GM18499 (cell line): ENCODE measurements around the gene RFX1.
"Not testable (repeated sequence)": the region's sequence is repeated elsewhere in the genome, so short reads cannot be mapped to it uniquely, and the experiment has no call there.

Experiments used
- ATAC-seq: cut with Tn5 transposase; IDR thresholded peaks from one replicate; pipeline ENCODE4 v1.9.1; 2021; ENCODE audit warnings: moderate number of reproducible peaks; ENCODE audit not compliant: insufficient read depth, unreplicated experiment

Gene RFX1

DNA sequence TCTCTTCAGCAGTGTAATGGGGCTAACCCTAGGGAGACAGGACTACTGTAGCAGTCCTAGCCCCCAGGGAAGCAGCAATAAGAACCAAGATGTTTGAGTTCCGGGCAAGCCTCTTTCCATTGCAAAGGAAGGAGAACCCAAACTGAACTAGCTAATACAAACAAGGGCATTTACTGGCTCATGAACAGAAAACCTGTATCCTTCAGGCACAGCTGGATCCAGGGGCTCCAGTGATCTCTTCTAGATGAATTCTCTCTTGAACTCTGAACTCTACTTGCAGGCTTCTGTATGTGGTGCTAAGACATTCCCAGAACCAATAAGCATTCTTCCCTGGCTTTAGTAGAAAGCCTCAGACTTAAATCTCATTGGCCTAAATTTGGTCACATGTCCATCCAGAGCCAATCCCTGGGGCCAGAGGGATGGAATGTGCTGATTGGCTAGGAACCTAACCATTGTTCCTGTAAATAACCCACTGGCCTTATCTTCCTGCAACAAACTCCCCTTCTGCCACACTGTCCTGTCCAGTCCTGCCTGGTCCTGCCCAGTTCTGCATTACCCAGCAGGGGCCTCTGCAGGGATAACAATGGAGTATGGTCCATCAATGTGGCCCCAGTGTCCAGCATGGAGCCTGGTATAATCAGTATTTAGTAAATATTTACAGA, 64.0 kb downstream of the RFX1 start:
- ATAC-seq: no peak

DNA sequence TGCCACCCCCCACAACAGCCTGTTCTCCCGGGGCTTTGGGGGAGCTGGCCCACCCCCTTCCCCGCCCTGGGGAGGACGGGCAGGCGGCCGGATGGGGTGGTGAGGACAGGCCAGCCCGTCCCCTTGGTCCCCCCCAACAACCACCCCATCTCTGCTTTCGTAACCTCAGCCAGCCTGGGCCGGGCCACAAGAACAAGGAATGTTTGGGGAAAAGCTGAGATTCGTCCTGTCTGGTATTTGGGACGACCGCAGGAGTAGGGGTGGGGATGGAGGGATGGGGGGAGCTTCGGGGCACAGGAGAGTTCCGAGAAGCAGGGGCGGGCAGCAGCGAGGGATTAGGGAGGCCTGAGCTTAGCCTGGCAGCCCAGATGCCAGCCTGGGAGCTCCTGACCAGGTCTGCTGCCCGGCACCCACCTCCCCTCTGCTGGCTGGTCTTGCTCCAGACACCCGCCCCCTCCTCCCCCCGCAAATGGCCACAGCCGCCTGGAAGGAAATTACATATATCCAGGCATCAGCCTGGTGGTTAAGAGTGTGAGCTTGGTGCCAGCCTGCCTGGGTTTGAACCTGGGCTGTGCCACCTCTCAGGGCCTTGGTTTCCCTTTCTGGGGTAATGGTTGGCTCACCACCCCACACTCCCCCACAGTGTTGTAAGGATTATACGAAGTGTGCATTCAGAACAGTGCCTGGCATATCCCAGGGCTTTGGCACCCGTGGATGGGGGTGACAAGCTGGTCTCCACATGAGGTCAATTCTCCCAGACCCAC, 67.6 kb downstream of the RFX1 start, which contains the start of gene PODNL1:
Gene PODNL1, minus strand, starts transcription at position 117 of the 764 bp plus-strand sequence. CDS start 236 bp downstream, outside the sequence.
- no peak for ATAC-seq

DNA sequence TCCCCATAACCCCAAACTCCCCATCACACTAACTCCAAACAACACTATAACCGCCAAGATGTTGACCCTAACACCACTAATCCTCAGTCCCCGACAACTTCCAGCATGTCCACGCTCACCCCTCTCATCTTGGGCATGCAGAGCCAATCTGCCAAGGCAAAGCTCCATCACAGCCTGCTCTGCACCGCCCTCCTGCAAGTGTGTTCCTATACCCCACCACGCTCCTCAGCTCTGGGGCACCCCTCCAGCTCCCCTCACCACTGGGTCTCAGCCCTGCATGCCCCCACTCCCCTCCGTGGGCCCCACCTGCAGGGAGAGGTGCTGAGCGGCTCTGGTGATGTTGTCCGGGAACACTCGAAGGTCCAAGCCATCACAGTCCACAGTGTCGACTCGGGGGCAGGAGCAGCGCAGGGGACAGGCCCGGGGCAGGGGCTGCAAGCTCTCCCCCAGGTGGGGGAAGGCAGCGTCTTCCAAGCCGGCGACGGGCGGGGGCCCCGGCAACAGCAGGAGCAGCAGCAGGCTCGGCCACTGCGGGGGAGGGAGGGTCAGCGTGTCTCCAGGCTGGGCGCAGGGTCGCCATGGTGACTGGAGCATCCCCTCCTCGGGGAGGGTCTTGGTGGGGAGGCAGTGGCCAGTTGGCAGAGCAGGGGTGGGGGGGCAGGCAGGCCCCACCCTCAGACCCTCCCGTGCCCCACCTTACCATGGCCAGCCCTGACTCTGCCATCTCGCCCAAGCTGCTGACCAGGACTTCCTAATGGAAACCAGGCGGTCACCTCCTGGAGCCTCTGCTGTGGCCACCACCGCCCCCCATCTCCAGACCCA, 68.4 kb downstream of the RFX1 start:
- ATAC-seq: no peak

DNA sequence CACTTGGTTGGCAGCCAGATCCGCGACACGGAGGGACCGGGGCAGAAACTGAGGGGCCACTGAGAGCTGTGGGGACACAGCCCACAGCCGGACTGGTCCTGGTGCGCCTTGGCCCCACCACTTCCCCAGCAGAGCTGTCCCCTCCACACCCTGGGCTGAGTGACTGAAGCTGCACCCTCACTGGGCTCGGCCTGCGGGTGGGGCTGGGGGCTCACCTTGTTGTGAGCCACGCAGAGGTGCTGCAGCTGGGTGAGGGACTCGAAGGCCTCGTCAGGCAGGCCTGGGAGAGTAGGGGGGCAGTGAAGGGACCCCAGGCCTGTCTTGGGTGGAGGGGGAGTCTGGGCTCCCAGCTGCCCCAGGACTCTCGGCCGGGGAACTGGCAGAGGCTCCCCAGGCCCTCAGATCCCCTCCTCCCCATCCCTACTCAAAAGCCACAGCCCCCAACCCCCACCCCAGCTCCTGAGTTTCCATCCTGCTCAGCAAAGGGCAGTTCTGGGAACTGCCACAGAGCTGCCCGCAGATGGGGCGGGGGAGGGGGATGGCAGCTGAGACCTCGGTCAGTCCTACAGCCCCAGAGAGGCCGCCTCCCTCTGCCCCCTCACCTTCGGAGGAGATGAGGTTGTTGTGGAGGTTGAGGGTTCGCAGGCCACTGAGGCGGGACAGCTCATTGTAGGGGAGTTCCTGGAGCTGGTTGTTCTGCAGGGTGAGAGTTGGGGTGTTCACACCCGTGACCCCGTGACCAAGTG, 70.2 kb downstream of the RFX1 start:
- no peak for ATAC-seq

DNA sequence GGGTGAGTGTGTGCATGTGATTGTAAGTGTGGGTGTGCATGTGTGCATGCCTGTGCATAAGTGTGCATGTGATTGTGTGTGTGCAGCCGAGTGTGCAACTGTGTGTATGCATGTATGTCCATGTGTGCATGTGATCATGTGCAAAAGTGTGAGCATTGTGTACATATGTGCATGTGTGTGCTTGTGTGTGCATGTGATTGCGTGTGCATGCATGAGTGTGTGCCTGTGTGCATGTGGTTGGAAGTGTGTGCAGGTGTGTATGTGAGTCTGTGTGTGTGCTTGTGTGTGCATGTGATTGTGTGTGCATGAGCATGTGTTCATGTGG, 71.4 kb downstream of the RFX1 start:
- ATAC-seq: no peak

DNA sequence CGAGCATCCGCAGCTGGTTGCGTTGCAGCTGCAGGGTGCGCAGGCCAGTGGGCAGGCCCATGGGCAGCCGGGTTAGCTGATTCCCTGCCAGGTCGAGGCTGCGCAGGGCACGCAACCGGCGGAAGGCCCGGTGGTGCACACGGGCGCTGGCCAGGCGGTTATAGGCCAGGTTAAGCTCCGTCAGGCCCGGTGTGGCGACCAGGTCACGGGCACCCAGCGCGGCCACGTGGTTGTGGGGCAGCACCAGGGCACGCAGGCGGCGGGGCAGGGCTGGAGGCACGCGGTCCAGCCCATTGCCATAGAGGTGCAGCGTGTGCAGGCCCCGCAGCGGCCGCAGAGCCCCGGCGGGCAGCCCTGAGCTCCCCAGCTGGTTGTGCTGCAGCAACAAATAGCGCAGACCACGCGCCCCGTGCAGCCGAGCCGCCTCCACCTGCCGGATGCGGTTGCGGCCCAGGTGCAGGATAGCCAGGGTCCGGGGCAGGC, 73.2 kb downstream of the RFX1 start:
- no peak for ATAC-seq

DNA sequence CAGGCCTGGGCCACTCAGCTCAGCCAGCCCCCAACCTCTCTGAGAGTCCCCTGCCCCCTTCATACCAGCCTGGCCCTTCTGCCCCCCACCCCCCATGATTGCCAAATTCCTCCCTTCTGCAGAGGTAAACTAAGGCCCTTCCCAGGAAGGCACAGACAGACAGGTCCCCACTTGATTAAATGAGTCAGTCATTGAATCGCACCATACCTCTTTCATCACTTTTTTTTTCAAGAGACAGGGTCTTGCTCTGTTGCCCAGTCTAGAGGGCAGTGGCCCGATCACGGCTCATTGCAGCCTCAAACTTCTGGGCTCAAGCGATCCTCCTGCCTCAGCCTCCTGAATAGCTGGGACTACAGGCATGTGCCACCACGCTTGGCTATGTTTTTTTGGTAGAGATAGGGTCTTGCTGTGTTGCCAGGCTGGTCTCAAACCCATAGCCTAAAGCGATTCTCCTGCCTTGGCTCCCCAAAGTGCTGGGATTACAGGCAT, 73.9 kb downstream of the RFX1 start:
- no peak for ATAC-seq

DNA sequence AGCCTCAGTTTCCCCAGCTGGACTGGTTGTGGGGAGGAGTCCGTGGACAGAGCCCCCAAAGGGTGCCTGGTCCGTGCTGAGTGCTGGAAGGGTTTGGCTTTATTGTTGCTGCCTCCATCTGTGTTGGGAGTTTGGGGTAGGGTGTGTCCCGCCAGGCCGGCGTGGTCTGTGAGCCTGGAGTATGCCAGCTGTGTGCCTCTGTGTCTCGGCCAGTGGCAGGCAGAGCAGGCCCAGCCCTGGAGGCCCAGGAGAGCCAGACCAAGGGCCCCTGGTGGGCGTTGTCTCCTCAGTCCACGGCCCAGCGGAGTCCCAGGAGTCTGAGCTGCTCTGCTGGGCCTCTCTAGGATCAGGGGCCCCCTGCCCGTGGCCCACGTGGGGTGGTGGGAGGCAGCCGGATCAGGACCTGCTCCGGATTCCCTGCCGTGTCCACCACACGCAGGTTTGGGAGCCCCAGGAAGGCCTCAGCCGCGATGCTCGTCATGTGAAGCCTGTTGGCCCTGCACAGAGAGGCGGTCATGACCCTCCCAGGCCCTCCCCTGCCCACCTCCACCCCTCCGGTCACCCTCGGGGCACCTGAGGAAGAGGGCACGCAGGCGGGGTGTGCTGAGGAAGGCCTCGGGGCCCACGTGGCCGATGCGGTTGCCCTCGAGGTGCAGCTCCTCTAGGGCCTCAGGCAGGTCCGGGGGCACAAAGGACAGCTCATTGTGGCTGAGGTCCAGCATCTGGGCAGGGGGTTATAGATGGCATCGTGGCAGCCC, 74.5 kb downstream of the RFX1 start:
- no peak for ATAC-seq

DNA sequence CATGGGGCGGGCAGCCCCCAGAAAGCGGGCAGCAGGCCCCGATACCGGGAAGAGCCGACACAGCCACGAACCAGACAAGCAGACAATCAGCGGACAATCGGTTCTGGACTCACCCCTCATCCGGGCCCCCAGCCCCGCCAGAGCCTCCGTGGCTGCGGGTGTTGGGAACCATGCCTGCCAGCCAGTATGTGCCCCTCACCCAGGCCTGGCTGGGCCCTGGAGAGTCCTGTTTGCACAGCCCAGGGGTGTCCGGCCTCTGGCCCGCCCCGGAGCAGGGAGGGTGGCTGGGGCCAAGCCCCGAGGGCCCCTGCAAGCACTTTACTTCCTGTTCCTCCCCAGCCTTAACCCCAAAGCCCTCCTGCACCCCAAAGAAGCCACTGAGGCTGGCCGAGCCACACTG, 75.7 kb downstream of the RFX1 start:
- no peak for ATAC-seq

DNA sequence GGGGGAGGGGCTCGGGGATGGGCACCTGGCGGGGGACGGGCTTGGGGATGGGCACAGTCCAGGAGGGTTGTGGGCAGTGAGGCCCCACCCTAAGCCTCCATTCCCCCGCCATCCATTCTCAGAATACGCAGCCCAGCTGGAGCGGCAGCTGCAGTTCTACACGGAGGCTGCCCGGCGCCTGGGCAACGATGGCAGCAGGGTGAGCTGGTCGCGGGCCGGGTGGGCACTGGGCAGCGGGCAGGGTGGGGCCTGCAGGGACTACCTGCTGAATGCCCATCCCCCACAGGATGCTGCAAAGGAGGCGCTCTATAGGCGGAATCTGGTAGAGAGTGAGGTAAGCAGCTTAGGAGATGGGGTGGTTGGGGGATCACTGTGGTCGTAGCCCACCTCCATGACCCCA, 76.2 kb downstream of the RFX1 start:
- no peak for ATAC-seq

DNA sequence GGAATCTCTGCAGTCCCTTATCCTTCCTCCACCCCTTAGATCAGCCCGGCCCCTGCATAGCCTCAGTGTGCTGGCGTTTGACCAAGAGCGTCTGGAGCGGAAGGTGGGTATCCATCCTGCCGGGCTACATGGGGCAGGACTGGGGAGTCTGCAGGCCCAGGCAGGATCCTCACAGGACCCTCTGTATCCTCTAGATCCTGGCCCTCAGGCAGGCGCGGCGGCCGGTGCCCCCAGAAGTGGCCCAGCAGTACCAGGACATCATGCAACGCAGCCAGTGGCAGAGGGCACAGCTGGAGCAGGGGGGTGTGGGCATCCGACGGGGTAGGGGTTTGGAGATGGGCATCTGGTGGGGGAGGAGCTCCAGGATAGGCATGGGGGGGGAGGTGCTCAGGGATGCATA, 76.8 kb downstream of the RFX1 start:
- ATAC-seq: no peak

DNA sequence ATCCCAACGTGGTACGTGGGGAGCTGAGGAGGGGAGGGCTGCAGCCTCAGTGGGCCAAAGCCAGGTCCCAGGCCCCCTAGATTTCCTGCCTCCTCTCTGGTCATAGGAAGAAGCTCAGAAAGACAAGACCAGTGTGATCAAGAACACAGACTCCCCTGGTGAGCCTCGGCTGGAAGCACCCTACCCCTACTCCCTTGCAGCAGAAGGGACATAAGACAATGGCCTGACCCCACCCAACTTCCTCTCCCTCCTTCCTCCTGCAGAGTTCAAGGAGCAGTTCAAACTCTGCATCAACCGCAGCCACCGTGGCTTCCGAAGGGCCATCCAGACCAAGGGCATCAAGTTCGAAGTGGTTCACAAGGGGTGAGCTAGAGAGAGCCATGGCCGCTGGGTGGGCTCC, 79.4 kb downstream of the RFX1 start:
- no peak for ATAC-seq

DNA sequence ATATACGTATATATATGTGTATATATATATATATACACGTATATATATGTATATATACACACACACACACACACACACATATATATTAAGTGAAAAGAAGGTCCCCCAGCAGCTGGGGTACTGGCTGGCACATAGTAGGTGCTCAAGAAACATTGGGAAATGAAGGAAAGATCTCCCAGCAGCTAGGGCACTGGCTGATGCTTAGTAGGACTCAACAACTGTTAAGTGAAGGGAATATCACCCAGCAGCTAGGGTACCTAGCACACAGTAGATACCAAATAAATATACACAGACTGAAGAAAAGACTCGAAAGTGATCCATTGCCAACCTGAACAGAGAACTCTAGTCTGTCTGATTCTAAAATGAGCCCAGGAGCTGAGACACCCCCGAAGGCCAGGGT, 80.1 kb downstream of the RFX1 start:
- no peak for ATAC-seq

DNA sequence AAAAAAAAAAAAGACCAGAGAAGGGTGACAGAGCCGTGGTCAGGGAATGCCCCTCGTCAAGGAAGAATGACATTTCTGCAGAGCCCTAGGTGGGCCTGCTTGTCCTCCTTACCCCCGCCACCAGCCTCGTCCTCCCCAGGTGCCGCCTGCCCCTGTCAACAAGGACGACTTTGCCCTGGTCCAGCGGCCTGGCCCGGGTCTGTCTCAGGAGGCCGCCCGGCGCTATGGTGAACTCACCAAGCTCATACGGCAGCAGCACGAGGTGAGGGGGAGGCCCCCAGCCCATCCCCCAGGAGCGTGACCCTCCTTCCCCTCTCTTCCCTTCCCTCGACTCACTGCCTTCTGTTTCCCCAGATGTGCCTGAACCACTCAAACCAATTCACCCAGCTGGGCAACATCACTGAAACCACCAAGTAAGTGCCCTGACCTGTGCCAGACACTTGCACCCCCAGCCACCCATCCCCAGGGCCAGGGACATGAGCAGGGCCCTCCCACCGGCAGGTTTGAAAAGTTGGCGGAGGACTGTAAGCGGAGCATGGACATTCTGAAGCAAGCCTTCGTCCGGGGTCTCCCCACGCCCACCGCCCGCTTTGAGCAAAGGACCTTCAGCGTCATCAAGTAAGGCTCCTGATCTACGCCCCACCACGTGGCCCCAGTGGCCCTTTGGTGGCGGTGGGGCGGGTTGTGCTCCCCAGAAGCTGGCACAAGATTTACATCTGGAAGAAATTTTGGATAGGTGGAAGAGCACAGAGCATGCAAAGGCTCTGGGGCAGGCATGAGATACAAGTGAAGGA, 82.7 kb downstream of the RFX1 start:
- ATAC-seq: no peak

DNA sequence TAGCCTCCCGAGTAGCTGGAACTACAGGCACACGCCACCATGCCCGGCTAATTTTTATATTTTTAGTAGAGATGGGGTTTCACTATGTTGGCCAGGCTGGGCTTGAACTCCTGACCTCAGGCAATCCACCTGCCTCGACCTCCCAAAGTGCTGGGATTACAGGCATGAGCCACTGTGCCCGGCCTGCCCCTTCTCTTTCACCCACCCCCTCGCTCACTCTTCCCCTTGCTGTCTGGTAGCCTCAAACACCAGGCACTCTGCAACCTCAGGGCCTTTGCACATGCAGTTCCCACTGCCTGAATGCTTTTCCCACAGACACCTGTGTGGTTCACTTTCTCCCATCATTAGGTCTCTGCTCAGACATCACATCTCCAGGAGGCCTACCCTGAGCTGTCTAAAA, 84.0 kb downstream of the RFX1 start:
- ATAC-seq: not testable (repeated sequence)

DNA sequence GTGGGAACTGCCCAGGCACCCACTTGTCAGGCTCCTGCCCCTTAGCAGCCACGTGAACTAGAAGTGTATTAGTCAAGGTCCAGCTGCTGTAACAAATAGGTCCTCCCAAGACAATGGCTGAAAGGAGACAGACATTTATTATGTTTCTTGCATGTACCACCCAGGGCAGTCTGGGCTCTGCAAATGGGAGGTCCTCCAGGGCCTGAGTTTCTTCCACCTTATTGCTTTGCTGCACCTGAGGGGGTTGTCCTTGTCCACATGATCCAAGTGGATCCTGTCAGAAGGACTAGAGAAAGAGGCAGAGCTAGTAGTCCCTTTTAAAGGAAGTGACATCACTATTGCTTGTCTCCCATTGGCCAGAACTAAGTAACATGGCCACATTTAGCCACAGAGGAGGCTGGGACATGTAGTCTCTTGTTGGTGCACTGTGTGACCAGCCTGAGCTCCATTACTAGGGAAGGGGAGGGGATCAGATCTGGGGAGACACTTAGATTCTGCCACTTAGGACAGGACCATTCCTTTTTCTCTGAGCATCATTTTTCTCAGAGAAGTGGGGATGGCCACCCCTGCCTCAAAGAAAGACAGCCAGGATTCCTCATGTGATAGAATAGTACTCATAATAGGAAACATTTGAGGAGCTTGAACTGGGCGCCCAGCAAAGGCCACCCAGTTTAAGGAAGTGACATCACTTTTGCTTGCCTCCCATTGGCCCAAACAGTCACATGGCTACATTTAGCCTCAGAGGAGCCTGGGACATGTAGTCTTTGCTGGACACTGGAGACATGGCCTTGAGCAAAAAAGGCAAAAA, 85.0 kb downstream of the RFX1 start:
- ATAC-seq: no peak

DNA sequence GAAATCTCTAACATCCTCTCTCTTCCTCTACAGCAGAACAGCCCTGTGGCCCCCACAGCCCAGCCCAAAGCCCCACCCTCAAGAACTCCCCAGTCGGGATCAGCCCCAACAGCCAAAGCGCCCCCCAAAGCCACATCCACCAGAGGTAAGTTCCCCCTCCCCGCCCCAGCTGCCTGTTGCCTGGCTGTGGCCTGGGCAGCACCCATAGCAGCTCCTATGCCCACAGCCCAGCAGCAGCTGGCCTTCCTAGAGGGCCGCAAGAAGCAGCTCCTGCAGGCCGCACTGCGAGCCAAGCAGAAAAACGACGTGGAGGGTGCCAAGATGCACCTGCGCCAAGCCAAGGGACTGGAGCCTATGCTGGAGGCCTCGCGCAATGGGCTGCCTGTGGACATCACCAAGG, 85.6 kb downstream of the RFX1 start:
- ATAC-seq: no peak
